H1 (cell line): ENCODE data around the gene MRPS9. TPM values are rescaled to one million over a fixed set of nuclear protein-coding genes. Genes with fewer than 3 reads are reported as not detected.

Experiments
- FOSL1 ChIP-seq: IDR thresholded peaks from 2 replicates; pipeline ENCODE4 v1.6.1; 2011; ENCODE audit warnings: mild to moderate bottlenecking, low read depth, low read length, moderate library complexity; ENCODE audit not compliant: insufficient read depth
- MAX ChIP-seq: IDR thresholded peaks from 2 replicates; pipeline ENCODE4 v1.6.1; 2012; ENCODE audit warnings: inconsistent platforms
- RAD21 ChIP-seq, 2 experiments: IDR thresholded peaks in 1 of 2; conservative IDR thresholded peaks in 1 of 2; 2 replicates each; pipeline ENCODE4 v1.6.1; 2011; ENCODE audit warnings: low read depth in 2 of 2, low read length in 2 of 2, improper control_type of control experiment in 1 of 2, inconsistent platforms in 1 of 2, mild to moderate bottlenecking in 1 of 2, moderate library complexity in 1 of 2
- polyA plus RNA-seq, 7 experiments: library from polyadenylated mRNA; depleted of rRNA in 3 of 7; stranded (reverse) in 5 of 7; unstranded in 2 of 7; fragments of >200 nt in 5 of 7; fragments of 200-250 nt in 2 of 7; gene quantifications; 1 replicate in 5 of 7; 2 replicates in 1 of 7; 4 replicates in 1 of 7; pipeline versions ENCODE4 v1.2.1 to v1.2.3, GENCODE V29; 2011 to 2013; ENCODE audit warnings: missing spikeins in 2 of 7, mixed read lengths in 2 of 7
- total RNA-seq: library from RNA; stranded (reverse); fragmentation: NEBNext Ultra II Directional; extraction: Animal tissue kit (Norgen Biotek cat#: 25700); gene quantifications from 2 replicates; pipeline ENCODE4 v1.2.1, GENCODE V29; 2021
- TF ChIP-seq, protein P1 (sequence below): IDR thresholded peaks from 2 replicates; pipeline ENCODE4 v1.6.1; 2012; ENCODE audit warnings: low read length, inconsistent platforms

The MRPS9 gene
- total and polyA plus RNA-seq, 2 of the 8 experiments (the other 6 are each of a cell fraction or from before 2014, with no cell fraction given) = 36.2 to 71.0 TPM

GRCh38 chr2:105135436-105135835, 97.6 kb downstream of the MRPS9 start (continued):
- TF ChIP-seq, protein P1, sequence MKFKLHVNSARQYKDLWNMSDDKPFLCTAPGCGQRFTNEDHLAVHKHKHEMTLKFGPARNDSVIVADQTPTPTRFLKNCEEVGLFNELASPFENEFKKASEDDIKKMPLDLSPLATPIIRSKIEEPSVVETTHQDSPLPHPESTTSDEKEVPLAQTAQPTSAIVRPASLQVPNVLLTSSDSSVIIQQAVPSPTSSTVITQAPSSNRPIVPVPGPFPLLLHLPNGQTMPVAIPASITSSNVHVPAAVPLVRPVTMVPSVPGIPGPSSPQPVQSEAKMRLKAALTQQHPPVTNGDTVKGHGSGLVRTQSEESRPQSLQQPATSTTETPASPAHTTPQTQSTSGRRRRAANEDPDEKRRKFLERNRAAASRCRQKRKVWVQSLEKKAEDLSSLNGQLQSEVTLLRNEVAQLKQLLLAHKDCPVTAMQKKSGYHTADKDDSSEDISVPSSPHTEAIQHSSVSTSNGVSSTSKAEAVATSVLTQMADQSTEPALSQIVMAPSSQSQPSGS = no peak
- no peak for TF ChIP-seq MAX
- TF ChIP-seq FOSL1 = no peak
- TF ChIP-seq RAD21 (IDR thresholded peaks at IDR 0.05 in 1 of 2, conservative IDR thresholded peaks at IDR 0.05 in 1 of 2; ENCODE audit: low read depth in 2 of 2, low read length in 2 of 2) = no peak
- TF ChIP-seq, all 59 proteins: peak for 0
